ENCODE results near the gene RDH13.

The RDH13 gene

DNA sequence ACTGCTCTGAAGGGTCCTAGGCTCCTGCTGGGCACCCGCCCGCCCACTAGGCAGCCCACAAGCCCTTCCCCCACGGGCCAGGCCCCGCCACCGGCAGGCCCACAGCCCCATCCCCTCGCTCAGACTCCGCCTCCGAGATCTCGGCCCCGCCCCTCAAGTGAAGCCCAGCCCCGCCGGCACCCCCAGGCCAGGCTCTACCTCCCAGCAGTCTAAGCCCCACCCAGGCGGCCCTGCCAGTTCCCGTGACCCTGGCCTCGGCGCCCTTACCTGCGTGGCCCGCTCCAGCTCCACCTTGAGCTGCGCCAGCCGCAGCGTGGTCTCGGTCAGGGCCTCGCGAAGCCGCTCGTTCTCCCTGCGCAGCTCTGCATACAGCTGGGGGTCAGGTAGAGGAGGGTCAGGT, 29.0 kb upstream of the RDH13 start:
- no peak for DNase-seq (ENCODE audit: low read depth in 2 of 2)

DNA sequence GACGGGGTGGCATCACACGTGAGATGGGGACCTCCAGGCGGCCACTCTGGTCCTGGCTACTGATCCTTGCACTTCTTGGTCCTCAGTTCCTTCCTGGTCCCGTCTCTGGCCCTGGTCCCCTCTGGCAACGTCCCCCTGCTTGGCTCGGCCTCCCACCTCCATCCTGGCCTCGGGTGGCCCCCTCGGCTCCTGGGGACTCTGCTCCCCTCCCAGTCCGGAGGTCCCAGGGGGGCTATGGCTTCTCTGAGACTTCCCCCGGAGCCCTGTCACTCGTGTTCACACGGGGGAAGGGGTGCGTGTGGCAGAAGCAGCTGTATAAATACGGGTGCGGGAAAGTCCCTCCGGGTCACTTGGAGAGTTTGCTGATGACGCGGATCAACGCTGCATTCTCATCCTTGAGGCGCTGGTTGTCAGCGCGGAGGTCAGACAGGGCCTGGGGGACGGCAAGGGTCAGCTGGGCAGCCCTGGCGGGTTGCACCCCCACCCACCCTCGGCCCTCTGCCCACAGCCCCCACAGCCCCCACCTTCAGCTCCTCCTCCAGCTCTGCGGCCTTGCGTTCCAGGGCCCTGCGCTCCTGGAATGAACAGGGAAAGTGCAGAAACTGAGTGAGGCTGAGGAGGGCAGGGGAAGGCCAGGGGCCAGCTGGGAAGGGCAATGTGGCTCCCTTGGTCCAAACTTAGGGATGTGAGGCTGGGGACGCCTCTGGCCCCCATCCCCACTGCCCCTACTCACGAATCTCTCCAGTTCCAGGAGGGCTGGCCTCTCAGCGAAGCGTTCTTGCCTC, 28.4 kb upstream of the RDH13 start:
- DNase-seq (ENCODE audit: low read depth in 2 of 2): no peak

DNA sequence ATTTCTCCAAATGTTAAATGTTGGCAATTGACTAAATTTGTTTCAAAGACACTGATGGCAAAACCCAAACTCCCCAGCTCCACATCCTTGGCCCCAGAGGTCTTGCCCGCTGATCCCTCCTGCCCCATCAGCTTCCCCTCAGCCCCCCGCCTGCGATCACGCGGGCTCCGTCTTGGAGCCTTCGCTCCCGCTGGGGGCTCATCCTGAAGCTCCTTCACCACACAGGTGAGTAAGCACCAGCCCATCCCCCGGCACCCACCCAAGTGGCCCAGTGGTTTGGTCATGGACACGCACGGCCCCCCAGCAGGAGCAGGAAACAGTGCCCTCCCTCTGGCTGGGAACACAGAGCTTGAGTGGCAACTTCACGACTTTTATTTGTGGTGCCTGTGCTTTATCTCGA, 27.6 kb upstream of the RDH13 start:
- DNase-seq (ENCODE audit: low read depth in 2 of 2): no peak

DNA sequence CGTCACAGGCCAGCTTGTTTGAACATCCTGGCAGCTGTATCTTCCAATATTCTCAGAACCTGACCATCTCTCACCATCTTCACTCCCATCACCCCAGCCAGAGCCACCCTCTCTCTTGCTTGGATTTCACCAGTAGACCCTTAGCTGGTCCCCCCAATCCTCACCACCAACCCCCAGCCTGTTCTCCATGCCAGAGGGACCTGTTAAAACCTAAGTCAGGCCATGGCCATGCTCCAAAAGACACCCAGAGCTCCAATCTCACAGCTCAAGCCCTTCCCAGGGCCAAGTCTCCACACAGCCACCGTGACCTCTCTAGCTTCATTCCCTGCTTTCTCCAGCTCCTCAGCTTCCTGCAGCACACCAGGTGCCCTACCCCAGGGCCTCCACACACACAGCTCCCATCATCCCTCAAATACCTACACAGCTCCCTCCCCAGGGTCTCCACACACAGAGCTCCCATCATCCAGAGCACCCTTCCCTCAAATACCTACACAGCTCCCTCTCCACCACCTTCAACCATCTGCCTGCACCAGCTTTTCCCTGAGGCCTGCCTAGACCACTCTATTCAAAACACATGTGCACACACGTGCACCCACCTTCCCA, 26.5 kb upstream of the RDH13 start:
- no peak for DNase-seq (ENCODE audit: low read depth in 2 of 2)

DNA sequence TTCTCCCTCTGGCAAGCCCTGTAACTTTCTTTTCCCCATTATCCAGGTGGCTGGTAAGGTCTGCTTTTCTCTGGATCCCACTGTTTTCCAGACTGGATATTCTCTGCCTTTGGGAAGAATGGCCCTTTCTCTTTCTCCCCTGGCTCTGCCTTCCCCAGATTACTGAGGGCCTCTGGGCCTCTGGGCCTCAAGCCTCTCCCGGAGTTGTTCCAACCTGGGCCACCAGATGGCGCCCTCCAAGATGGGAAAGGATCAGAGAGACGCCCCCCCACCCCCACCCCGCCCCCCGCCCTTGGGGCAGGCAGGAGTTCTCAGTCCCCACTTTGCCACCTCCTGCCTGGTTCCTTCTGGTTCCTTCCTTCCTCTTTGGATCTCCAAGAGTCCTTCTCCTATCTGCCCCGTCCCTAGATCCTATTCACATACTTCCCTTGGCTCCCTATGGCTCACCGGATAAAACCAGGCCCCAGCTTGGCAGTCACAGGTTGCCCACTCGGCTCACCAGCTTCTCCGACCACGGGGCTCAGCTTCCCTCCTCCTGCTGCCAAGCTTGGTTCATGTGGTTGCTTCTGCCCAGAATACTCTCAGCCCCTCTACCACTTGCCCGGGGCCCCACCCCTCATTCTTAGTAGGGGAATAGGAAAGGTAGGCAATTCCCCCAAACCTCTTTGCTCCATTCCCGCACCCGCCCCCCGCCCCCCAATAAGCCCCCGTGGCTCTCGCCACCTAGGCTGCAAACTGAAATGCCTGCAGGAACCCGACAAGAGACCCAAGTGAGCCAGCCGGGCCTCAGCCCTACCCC, 25.8 kb upstream of the RDH13 start:
- peak; percentile 55 to 71 for DNase-seq (ENCODE audit: low read depth in 2 of 2)

DNA sequence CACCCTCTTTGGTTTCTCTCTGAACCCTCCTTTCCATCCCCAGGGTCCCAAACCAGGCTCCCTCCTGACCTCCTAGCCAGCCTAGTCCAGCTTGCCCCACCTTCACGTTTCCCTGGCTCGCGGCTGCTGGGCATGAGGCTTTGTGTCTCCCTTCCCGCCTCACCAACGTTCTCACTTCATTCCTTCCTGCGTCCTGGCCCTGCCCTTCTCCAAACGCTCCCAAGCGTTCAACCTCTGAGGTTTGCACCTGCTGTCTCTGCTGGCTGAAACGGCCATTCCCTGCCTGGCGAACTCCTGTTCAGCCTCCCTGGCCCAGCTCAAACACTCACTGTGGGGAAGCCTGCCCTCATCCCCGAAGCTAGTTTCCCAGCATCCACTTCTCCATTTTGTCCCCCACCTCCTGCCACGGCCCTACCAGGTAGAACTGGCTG, 25.1 kb upstream of the RDH13 start:
- no peak for DNase-seq (ENCODE audit: low read depth in 2 of 2)

DNA sequence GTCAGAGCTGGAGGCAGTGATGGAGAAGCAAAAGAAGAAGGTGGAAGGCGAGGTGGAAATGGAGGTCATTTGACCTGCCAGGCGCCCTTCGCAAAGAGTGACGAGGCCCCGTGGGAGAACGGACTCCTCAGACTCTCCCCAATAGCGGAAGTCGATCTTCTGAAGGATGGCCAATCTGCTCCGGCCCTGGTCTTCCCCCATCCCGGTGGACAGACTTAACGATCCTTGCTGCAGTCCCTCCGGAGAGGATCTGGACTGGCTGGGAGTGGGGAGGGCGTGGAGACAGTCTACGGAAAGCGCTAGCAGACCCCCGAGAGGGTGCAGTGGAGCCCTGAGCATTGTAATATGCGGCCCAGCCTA, 24.6 kb upstream of the RDH13 start:
- DNase-seq (ENCODE audit: low read depth in 2 of 2): no peak

DNA sequence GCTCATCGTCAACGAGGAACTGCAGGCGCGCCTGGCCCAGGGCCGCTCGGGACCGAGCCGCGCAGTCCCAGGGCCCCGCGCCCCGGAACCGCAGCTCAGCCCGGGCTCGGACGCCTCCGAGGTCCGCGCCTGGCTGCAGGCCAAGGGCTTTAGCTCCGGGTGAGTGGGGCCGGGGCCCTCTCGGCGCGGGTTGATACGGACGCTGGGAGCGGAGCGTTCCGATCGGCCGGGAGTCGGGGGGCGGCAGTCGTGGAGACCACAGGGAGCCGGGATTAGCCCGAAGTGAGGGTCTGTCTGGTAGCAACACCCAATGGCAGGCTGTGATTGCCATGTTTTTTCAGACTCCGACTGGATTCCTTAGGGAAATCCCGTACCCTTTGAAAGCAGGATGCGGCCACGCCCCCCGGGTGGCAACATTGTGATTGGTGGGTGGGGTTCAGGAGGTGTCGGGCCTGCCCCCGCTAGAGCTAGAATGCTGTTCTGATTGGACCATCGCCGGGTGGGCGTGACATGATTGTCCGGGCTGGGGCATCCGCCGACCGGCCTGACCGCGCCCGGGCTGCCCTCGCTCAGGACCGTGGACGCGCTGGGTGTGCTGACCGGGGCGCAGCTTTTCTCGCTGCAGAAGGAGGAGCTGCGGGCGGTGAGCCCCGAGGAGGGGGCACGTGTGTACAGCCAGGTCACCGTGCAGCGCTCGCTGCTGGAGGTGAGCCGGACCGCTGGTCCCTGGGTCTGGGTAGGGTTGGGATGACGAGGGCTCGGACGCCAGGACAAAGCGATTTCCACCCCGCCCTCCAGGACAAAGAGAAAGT, 24.0 kb upstream of the RDH13 start:
- DNase-seq (ENCODE audit: low read depth in 2 of 2): no peak

DNA sequence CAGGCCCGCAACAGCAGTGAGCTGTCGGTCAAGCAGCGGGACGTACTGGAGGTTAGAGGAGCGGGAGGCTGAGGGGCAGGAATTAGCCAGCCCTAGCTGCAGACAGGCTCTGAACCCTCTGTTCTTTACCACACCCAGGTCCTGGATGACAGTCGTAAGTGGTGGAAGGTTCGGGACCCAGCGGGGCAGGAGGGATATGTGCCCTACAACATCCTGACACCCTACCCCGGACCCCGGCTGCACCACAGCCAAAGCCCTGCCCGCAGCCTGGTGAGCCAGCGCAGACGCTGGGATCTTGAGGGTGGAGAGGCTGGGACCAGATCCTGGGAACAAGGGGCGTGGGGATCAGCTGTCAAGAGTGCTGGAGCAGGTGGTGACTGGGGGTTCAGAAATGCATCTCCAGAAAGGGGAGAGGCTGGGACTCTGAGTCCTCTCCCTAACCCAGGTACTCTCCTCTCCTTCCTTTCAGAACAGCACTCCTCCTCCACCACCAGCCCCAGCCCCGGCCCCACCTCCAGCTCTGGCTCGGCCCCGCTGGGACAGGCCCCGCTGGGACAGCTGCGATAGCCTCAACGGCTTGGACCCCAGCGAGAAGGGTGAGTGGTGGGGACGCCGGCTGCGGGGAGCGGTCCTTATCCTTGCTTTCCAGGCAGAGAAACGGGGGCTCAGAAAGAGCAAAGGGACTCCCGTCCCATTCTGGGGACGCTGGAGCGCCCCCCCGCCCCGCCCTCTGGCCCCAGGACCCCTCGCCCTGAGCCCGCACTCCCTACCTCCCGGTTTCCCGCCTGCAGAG, 23.2 kb upstream of the RDH13 start:
- DNase-seq (ENCODE audit: low read depth in 2 of 2): no peak

DNA sequence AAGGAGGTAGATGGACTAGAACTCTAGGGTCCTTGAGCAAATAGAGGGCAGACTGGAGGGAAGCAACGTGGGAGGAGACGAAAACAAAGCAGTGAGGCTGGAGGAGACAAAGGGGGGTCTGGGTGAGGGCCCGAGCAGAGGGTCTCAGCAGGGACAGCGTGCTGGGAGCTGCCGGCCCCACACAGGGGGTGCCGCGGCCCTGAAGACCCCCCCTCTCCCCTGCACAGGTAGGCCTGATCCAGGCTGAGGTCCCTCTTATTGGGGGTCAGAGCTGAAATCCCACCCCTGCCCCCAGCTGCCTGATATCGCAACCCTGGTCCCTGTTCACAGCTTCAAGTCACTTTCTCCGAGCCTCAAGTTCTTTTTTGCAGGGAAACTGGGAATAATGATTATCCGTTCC, 21.5 kb upstream of the RDH13 start:
- no peak for DNase-seq (ENCODE audit: low read depth in 2 of 2)

DNA sequence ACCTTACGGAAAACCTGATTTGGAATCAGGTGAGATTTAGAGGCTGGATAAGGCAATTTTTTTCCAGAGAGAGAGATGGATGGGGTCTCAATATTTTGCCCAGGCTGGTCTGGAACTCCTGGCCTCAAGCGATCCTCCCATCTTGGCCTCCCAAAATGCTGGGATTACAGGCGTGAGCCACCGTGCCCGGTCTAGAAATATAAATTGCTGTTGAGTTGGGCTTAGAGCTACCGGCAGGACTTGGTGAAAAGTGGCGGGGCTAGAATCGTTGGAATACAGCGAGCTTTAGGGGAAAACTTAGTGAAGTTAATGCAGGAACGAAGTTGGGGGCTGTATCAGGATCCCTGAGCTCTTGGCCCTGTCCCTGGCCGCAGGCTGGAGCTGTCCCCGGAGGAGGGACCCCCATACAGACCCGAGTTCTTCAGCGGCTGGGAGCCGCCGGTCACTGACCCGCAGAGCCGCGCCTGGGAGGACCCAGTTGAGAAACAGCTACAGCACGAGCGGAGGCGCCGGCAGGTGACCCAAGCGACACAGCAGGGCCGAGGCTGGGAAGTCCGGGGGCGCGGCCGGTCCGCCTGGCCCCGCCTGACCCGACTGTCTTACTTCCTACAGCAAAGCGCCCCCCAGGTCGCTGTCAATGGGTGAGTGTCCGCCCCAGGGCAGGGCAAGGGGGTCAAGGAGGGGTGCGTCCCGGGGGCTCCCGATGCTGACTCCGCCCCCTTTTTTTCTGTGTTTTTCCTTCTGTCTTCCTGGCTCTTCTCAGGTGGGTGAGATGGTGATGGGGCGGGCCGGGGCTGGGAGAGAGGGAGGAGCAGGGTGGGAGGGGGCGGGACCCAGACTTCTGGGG, 20.3 kb upstream of the RDH13 start:
- DNase-seq (ENCODE audit: low read depth in 2 of 2): no peak

DNA sequence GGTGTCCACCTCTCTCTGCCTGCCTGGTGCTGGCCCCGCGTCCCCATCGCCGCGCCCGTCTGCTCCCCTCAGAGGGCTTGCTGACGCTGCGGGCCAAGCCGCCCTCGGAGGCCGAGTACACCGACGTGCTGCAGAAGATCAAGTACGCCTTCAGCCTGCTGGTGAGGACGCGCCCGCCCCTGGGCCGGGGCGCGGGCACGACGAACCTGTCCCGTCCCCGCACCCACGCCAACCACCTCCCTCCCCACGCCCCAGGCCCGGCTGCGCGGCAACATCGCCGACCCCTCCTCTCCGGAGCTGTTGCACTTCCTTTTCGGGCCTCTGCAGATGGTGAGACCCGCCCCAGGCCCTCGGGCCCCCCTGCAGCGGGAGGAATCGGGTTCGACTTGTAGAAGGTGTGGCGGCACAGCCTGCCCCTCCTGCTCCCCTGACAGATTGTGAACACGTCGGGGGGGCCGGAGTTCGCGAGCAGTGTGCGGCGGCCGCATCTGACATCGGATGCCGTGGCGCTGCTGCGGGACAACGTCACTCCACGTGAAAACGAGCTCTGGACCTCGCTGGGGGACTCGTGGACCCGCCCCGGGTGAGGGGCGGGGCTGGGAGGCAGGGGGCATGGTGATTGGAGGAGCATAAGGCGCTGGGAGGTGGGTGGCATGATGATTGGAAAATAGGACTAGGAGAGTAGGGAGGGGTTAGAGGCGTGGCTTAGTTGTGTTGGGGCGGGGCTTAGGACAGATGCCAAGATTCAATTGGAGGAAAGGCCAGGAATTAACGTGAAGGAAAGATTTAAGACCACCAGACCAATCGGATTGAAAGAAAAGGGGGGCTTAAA, 19.3 kb upstream of the RDH13 start:
- DNase-seq (ENCODE audit: low read depth in 2 of 2): no peak

DNA sequence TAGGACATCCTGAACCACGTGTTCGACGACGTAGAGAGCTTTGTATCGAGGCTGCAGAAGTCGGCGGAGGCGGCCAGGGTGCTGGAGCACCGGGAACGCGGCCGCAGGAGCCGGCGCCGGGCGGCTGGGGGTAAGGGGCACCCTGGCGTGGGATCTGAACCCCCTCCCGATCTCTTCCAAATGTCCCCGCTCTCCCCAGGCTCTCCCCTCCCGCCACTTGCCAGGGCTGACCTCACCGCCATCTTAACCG, 18.7 kb upstream of the RDH13 start:
- no peak for DNase-seq (ENCODE audit: low read depth in 2 of 2)

DNA sequence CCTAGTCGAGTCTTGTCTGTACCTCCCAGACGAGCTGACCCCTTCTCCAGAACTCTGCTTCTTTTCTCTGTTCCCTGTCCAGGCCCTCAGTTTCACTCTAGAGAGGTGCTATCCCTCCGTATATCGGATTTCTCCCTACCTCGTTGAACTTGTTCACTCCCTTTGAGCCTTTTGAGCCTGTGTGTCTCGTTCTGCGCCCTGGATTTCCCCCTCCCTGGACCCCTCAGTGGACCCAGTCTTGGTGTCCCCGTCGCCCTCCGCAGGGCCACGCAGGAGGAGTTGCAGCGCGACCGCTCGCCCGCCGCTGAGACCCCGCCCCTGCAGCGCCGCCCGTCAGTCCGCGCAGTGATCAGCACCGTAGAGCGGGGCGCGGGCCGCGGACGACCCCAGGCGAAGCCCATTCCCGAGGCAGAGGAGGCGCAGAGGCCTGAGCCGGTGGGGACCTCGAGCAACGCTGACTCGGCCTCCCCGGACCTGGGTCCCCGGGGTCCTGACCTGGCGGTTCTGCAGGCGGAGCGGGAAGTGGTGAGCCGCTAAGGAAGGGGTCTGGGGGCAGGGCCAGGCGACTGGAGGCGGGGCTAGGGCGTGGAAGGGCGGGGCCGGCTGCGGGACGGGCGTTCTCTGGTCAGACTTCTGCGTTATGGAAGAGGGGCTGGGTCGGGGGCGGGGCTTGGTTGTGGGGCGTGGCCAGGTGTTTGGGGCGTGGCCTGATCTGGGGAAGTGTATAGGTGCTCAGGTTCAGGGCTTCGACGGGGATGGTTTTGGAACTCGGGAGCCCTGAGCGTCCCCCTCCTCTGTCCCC, 18.2 kb upstream of the RDH13 start:
- DNase-seq (ENCODE audit: low read depth in 2 of 2): peak; percentile 72 to 82

DNA sequence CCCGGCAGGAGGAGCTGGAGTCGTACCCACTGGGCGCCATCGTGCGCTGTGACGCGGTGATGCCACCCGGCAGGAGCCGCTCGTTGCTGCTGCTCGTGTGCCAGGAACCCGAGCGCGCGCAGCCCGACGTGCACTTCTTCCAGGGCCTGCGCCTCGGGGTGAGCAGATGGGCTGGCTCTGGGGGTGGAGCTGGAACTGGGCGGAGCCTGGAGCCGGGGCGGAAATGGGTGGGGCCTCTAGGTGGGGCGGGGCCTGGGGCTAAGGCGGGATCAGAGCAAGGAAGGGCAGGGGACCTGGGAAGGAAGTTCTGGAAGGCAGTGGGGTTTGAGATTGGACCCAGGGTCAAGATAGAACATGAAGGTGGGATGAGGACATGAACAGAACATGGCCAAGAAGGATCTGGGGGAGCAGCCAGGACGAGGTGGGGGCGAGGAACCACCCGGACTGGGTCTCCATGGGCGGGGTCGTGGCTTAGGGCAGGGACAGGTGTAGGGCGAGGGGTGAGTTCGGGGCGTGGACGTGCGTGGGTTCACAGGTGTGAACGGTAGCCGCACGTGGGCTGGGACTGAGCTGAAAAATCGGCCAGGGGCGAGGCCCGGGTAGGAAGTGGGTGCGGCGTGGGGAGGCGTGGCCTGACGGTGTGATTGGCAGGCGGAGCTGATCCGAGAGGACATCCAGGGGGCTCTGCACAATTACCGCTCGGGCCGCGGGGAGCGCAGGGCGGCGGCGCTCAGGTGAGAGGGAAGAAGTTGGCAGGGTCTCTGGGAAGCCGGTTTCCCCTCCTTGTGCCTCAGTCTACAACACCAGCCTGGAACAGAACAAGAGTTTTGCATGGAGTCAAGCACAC, 17.4 kb upstream of the RDH13 start:
- no peak for DNase-seq (ENCODE audit: low read depth in 2 of 2)

DNA sequence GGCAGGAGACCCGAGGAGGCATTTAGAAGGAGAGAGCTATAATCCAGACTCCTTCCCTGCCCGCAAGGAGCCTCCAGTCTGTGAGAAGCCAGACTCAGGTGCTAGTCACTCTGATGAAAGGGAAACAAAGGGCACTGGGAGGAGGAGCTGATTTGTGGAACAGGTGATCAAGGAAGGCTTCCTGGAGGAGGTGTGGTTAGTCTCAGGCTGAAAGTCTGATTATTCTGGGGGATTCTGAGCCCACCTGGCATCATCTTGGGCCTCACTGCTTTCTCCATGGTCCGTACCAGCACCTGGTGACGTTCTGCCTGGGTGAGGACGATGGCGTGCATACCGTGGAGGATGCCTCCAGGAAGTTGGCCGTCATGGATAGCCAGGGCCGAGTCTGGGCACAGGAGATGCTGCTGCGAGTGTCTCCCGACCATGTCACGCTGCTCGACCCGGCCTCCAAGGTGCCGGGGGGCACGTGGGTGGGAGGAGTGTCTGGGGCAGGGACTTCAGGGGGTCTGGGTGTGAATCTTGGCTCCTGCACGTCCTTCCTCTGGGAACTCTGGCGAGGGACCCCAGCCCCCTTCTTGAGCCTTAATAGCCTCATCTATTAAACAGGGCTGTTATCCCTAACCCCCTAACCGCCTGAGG, 16.6 kb upstream of the RDH13 start:
- DNase-seq (ENCODE audit: low read depth in 2 of 2): no peak

DNA sequence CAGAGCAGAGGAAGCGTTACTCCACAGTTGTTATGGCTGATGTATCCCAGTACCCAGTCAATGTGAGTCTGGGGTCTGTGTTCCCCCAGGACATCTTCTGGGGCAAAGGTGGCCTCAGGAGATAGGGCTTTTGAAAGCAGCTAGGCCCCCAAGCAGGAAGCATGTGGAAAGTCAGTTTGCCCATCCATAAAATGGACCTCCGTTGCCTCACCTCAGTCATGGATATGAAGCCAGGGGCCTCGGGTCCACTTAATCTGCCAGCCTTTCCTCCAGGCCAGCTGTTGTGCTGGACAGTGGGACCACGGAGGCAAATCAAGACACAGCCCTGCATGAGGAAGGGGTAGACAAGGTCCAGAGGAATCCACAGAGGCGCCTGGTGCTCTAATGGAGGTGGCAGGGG, 16.0 kb upstream of the RDH13 start:
- DNase-seq (ENCODE audit: low read depth in 2 of 2): no peak
